ENCODE results near the gene CELF2.

Gene CELF2

DNA sequence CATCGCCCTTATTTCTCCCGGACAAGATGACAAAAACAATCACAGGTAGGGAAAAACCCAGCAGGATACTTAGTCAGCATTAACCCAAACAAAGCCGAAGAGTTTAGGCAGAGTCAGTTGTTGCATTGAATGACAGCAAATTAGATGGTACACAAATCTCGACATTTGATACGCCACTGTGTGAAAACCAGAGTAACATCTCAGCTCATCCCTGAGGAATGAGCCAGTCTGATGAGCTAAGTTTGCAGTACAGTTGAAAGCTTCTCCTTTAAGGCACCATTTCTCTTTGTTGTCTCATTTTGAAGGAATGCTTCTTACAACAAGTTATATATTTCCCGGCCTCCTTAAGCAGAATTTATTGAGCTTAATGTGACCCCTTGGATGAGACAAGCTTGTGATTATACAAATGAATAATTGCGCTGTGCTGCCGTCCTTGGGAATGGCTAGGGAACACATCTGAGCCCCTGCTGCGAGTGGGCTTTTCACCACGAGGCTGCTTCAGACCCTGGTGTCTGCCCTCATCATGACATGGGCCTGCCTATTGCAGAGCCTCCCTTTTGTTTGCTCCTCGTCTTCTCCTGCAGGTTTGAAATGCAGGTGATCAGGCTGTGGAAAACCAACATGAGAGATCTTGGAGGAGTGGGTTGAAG lies 137.3 kb downstream of the CELF2 start:
- Histone ChIP-seq H3K36me3 (ENCODE audit: insufficient read depth, low read length) (no peaks in the 10 kb centered on the region), H3K4me3 (ENCODE audit: low read depth, low read length) (no peak overlapping the region), H3K27ac (ENCODE audit: low read depth, low read length) (no peak overlapping the region), H3K79me2 (ENCODE audit: control insufficient read depth, insufficient read depth, low read length, unreplicated experiment) (no peaks in the 10 kb centered on the region), H3K4me1 (ENCODE audit: control insufficient read depth, insufficient read depth, low read length, unreplicated experiment) (peaks cover 7% of the 10 kb centered on the region), H2AFZ (ENCODE audit: low read length, unreplicated experiment) (no peak overlapping the region), H3K27me3 (ENCODE audit: insufficient read depth, low read length) (no peaks in the 10 kb centered on the region)

DNA sequence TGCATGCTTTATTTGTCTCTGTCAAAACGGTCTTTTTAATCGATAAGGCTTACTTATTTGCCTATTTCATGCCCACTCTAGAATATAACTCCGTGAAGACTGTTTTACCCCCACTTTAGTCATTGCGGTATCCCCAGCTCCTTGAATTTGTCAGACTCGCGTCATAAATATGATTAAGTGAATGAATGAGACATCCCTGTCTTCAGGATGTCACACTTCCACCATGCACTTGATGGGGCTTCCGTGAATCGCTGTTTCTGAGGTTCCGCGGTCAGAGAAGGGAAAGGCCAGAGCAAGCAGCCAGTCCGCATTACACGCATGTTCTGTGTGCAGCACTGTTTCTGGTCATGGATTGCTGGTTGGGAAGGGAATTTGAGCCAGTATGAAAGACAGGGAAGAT lies 138.8 kb downstream of the CELF2 start:
- no peaks in the 10 kb centered on the region for H3K79me2 ChIP-seq (ENCODE audit: control insufficient read depth, insufficient read depth, low read length, unreplicated experiment)
- H3K4me3 ChIP-seq (ENCODE audit: low read depth, low read length), result no peak overlapping the region
- no peaks in the 10 kb centered on the region for H3K27me3 ChIP-seq (ENCODE audit: insufficient read depth, low read length)
- H3K4me1 ChIP-seq (ENCODE audit: control insufficient read depth, insufficient read depth, low read length, unreplicated experiment), result peaks cover 7% of the 10 kb centered on the region
- H3K27ac ChIP-seq (ENCODE audit: low read depth, low read length), result no peak overlapping the region
- H3K36me3 ChIP-seq (ENCODE audit: insufficient read depth, low read length), result no peaks in the 10 kb centered on the region
- H2AFZ ChIP-seq (ENCODE audit: low read length, unreplicated experiment), result no peak overlapping the region

DNA sequence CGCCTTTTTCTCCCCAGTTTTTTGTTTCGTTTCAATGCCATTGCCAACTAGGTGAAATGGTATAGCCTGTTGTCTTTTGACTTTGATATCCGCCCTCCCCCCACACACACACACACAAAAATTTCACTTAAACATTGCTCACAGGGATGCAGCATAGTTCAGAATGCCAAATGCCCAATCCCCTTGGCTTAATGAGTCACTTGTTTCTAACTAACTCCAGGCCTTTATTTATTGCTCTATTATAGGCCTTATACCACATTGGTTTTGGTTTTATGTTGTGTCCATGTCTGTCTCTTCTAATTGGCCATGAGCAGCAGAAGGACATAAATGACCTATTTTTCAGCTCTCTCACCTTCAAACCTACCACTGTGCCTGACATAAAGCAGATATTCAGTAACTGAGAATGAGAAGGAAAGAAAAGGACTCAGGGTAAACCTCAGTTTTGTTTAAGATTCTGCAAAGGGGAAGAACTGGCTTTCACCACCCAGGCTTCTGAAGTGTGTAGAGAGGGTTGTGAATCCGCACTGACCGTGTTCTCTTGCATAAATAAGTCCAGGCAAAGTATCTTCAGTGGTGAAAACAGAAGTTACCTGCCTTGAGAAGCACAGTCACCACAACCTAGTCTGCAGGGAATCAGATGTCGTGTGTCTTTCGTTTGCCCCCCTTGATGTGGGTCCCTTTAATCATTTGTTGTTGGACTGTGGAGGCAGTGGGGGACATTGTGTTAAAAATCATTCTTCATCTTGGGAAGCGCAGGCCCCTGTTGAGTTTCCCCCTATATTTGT lies 139.8 kb downstream of the CELF2 start:
- peaks cover 7% of the 10 kb centered on the region for H3K4me1 ChIP-seq (ENCODE audit: control insufficient read depth, insufficient read depth, low read length, unreplicated experiment)
- no peak overlapping the region for H3K27ac ChIP-seq (ENCODE audit: low read depth, low read length)
- H3K27me3 ChIP-seq (ENCODE audit: insufficient read depth, low read length), result no peaks in the 10 kb centered on the region
- no peaks in the 10 kb centered on the region for H3K79me2 ChIP-seq (ENCODE audit: control insufficient read depth, insufficient read depth, low read length, unreplicated experiment)
- H3K36me3 ChIP-seq (ENCODE audit: insufficient read depth, low read length), result no peaks in the 10 kb centered on the region
- H2AFZ ChIP-seq (ENCODE audit: low read length, unreplicated experiment), result no peak overlapping the region
- no peak overlapping the region for H3K4me3 ChIP-seq (ENCODE audit: low read depth, low read length)

DNA sequence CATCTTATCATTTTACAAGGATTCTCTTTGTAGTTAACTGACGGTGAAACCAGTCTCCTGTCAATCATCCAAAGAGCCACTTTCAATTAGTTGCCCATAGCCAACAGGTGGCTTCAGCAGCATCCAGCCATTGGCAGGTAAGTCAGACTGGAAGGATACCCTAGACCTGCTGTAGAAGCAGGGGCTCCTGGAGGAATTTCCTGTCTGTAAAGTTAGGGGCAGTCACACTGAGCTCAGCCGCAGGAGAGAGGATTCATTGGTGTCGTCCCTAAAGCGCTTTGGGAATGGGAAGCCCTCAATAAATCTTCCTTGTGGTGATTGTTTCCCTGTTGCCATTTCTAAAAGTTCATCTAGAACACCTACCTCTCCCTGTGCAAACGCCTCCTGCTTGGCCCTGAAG lies 140.4 kb downstream of the CELF2 start:
- no peak overlapping the region for H3K4me3 ChIP-seq (ENCODE audit: low read depth, low read length)
- H2AFZ ChIP-seq (ENCODE audit: low read length, unreplicated experiment), result no peak overlapping the region
- peaks cover 7% of the 10 kb centered on the region for H3K4me1 ChIP-seq (ENCODE audit: control insufficient read depth, insufficient read depth, low read length, unreplicated experiment)
- H3K79me2 ChIP-seq (ENCODE audit: control insufficient read depth, insufficient read depth, low read length, unreplicated experiment), result no peaks in the 10 kb centered on the region
- no peaks in the 10 kb centered on the region for H3K36me3 ChIP-seq (ENCODE audit: insufficient read depth, low read length)
- no peak overlapping the region for H3K27ac ChIP-seq (ENCODE audit: low read depth, low read length)
- no peaks in the 10 kb centered on the region for H3K27me3 ChIP-seq (ENCODE audit: insufficient read depth, low read length)

DNA sequence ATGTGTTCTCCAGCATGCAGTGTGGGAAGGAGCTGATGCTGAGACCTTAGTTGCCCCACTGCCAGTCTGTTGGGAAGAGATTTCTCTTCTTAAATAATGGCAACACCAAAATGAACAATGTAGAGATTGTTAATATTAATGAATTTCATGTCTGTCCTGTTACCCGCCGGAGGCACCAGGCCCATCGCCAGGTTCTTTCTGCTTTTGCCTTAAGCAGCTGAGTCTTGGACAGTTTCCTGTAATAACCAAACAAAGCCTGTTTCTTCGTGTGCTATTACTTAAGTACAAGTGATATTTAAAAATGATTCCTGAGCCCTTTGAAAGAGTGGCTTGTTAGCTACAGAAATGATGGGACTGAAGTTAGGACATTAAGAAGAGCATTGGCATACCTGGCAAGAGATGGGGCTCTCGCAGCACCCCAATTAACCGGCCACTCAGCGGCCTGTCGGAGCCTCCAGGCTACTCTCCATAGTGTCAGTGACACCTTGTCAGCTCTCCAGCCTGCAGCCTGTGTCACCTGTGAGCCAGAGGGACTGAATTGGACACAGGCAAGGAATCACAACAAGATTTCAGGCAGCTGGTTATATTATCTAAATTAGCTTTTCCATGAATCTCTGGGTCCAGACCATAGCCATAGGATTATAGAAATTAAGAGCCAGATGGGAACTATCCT lies 142.0 kb downstream of the CELF2 start:
- Histone ChIP-seq H3K4me1 (ENCODE audit: control insufficient read depth, insufficient read depth, low read length, unreplicated experiment) (peaks cover 10% of the 10 kb centered on the region), H3K27me3 (ENCODE audit: insufficient read depth, low read length) (no peaks in the 10 kb centered on the region), H3K79me2 (ENCODE audit: control insufficient read depth, insufficient read depth, low read length, unreplicated experiment) (no peaks in the 10 kb centered on the region), H3K36me3 (ENCODE audit: insufficient read depth, low read length) (no peaks in the 10 kb centered on the region), H2AFZ (ENCODE audit: low read length, unreplicated experiment) (no peak overlapping the region), H3K27ac (ENCODE audit: low read depth, low read length) (no peak overlapping the region), H3K4me3 (ENCODE audit: low read depth, low read length) (no peak overlapping the region)

DNA sequence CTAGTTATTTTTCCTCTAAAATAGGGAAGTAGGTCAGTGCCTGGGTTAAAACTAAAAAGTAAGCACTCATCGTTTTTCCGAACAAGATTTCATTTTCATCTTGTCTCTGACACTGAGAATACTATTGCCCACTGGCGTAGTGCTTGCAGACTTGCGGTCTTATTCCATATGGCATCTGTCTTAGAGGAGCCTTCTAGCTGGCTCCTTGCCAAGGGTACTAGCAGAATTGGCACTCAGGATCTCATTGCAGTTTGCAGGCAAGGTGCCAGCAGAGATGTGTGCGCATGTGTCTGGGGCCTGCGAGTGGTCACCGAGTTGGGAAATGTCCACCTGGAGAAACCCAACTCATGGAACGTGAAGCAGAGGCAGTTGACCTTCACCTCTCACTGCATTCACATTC lies 143.4 kb downstream of the CELF2 start:
- Histone ChIP-seq H3K27me3 (ENCODE audit: insufficient read depth, low read length) (no peaks in the 10 kb centered on the region), H3K4me1 (ENCODE audit: control insufficient read depth, insufficient read depth, low read length, unreplicated experiment) (peaks cover 3% of the 10 kb centered on the region), H3K27ac (ENCODE audit: low read depth, low read length) (no peak overlapping the region), H3K36me3 (ENCODE audit: insufficient read depth, low read length) (no peaks in the 10 kb centered on the region), H3K4me3 (ENCODE audit: low read depth, low read length) (no peak overlapping the region), H3K79me2 (ENCODE audit: control insufficient read depth, insufficient read depth, low read length, unreplicated experiment) (no peaks in the 10 kb centered on the region), H2AFZ (ENCODE audit: low read length, unreplicated experiment) (no peak overlapping the region)

DNA sequence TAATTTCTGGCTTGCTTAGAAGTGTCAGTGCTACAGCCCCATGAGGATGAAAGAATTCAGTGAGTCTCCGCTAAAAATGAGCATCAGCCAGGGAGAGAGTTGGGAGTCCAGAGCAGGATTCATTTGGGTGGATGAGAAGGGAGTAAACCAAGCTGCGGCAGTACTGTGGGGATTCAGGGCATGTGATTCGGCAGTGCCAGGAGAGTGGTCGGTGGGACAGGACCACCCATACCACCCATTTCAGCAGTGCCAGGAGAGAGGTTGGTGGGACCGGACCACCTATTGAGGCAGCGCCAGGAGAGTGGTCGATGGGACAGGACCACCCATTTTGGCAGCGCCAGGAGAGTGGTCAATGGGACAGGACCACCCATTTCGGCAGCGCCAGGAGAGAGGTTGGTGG lies 144.2 kb downstream of the CELF2 start:
- Histone ChIP-seq H3K4me3 (ENCODE audit: low read depth, low read length) (no peak overlapping the region), H3K36me3 (ENCODE audit: insufficient read depth, low read length) (no peaks in the 10 kb centered on the region), H3K4me1 (ENCODE audit: control insufficient read depth, insufficient read depth, low read length, unreplicated experiment) (peaks cover 3% of the 10 kb centered on the region)

DNA sequence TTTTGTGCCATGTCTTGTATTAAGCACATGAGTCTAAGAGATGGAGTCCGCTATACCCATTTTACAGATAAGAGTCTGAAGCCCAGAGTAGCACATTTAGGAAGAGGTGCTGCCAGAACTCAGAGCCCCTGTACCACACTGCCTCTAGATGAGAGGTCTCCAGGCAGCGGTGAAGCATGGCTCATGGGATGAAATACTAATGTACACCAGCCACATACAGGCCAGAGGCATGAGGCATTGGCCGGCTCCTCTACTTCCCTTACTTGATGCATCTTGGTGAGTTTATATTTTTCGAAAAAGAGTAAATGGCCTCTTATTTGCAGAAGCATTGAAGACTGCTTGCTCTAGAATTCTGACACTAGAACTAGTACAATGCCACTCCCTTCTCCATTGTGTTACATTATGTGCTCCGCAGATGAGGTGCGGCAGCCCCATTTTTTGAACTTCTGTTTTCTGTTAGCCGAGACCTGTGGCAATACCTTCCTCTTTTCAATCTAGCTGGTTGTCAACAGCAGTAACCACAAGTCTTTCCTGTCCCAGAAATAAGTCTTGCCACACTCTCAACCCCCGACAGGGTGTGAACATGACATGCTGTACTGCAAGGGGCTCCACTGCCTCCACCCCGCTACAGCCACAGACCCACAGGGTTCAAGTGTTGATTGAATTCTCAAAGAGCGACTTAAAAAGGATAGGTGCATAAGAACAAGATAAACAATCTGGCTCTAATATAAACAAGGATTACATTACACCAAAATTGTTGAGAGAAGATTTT lies 145.3 kb downstream of the CELF2 start:
- no peak overlapping the region for H2AFZ ChIP-seq (ENCODE audit: low read length, unreplicated experiment)
- no peak overlapping the region for H3K27ac ChIP-seq (ENCODE audit: low read depth, low read length)
- H3K4me3 ChIP-seq (ENCODE audit: low read depth, low read length), result no peak overlapping the region
- no peaks in the 10 kb centered on the region for H3K36me3 ChIP-seq (ENCODE audit: insufficient read depth, low read length)
- H3K4me1 ChIP-seq (ENCODE audit: control insufficient read depth, insufficient read depth, low read length, unreplicated experiment), result peaks cover 3% of the 10 kb centered on the region
- H3K27me3 ChIP-seq (ENCODE audit: insufficient read depth, low read length), result no peaks in the 10 kb centered on the region
- H3K79me2 ChIP-seq (ENCODE audit: control insufficient read depth, insufficient read depth, low read length, unreplicated experiment), result no peaks in the 10 kb centered on the region

More for the DNA sequence above, 144.2 kb downstream of the CELF2 start:
- H3K27me3 ChIP-seq (ENCODE audit: insufficient read depth, low read length), result no peaks in the 10 kb centered on the region
- no peak overlapping the region for H3K27ac ChIP-seq (ENCODE audit: low read depth, low read length)
- no peaks in the 10 kb centered on the region for H3K79me2 ChIP-seq (ENCODE audit: control insufficient read depth, insufficient read depth, low read length, unreplicated experiment)
- no peak overlapping the region for H2AFZ ChIP-seq (ENCODE audit: low read length, unreplicated experiment)

DNA sequence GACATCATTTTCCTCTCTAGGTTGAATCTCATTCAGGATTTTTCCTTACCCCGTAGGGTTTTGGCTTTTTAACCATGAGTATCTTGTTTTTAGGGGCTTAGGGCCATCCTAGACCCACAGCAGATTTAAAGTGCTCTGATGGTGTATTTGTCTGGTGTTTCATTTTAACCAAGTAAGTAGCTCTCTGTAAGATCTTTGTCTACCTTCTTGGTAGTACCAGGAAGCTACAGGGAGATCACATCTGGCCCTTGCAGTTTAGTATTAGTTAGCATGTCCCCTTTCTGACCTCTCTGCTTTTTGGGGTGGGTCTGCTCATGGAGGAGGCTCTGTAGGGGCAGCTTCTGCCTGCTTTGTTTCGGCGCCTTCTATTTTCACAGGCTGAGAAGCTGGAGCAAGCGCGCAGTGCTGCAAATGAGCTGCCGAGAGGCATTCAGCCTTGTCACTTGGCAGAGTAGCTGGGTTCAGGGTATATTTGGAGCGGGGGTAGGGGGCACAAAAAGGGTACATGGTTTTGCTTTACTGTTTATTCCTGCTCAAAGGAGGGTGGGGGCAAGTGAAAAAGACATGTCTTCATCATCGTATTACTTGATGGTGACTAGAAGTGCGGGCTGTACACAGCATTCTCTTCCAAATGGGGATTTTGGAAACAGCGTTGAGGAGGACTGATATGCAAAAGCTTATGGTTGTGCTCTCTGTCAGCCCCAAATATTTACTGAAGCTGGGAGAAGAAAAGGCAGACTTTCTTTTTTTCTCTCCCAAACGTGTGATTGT lies 146.3 kb downstream of the CELF2 start:
- Histone ChIP-seq H2AFZ (ENCODE audit: low read length, unreplicated experiment) (peak overlapping the region; percentile 42), H3K27me3 (ENCODE audit: insufficient read depth, low read length) (no peaks in the 10 kb centered on the region), H3K79me2 (ENCODE audit: control insufficient read depth, insufficient read depth, low read length, unreplicated experiment) (no peaks in the 10 kb centered on the region), H3K27ac (ENCODE audit: low read depth, low read length) (no peak overlapping the region), H3K36me3 (ENCODE audit: insufficient read depth, low read length) (no peaks in the 10 kb centered on the region), H3K4me3 (ENCODE audit: low read depth, low read length) (peak overlapping the region; percentile 90), H3K4me1 (ENCODE audit: control insufficient read depth, insufficient read depth, low read length, unreplicated experiment) (peaks cover 3% of the 10 kb centered on the region)

DNA sequence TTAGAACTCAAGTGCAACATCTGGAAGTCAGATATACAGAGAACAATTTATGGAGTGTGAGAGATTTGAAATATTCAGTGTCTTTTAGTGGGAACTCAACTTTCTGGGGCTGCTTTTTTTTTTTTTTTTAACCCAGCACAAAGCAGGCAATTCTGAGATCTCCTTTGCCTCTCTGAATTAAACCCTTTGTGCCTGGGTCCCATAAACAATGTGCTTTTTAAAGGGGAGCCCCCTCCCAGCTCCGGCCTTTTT lies 146.8 kb downstream of the CELF2 start:
- Histone ChIP-seq H3K27ac (ENCODE audit: low read depth, low read length) (no peak overlapping the region), H3K36me3 (ENCODE audit: insufficient read depth, low read length) (no peaks in the 10 kb centered on the region), H3K79me2 (ENCODE audit: control insufficient read depth, insufficient read depth, low read length, unreplicated experiment) (no peaks in the 10 kb centered on the region), H3K27me3 (ENCODE audit: insufficient read depth, low read length) (no peaks in the 10 kb centered on the region), H3K4me3 (ENCODE audit: low read depth, low read length) (peak overlapping the region; percentile 90), H3K4me1 (ENCODE audit: control insufficient read depth, insufficient read depth, low read length, unreplicated experiment) (peaks cover 3% of the 10 kb centered on the region), H2AFZ (ENCODE audit: low read length, unreplicated experiment) (peak overlapping the region; percentile 42)

Measured in ACC112 (cell line).